ENCODE results near the gene PDGFB.

The PDGFB gene

DNA sequence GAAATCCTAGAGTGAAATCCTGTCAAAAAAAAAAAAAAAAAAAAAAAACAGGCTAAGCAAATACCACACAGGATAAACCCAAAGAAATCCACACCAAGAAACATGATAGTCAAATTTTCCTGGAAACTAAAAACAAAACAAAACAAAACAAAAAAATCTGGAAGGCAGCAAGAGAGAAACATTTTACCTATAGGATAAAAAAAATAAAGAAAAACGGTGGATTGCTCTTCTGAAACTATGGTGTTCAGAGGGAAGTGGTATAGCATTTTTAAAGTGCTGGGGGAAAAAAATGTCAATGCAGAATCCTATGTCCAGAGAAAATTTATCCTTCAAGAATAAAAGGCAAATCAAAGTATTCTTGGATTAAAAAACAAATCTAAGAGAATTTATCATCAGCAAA is 50.7 kb downstream of the PDGFB start:
- no peak for DNase-seq

DNA sequence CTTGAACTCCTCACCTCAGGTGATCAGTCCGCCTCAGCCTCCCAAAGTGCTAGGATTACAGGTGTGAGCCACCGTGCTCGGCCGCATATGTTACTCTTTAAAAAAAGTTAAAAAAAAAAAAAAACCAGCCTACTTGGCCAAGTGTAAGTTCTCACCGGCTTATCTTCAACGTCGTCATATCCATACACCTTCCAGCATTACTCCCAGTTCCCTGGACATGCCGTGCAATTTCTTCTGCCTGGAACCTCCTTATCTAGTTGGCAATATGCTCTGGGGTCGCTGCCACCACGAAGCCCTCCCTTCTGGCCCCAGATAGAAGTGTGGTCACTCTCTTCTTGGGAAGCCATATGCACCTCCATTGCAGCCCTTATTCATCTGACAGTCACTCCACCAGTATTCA is 56.0 kb downstream of the PDGFB start:
- no peak for DNase-seq

DNA sequence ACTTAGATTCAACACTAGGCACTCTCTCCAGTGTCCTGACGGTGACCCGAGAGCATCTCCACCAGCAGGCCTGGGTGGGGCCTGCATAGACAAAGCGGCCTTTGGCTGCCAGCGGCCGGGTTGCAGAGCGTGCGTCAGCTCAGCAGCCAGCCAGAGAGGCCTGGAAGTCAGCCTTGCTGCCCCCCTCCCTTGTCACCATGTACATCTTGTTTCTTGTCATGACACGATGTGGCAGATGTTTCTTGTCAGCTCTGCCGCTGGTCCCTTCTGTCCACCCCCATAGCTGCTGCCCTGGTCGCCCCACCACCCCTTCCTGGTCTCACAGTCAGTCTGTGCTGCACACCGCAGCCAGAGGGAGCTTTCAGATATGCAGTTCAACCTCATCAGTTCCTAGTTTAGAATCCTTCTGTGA is 59.2 kb downstream of the PDGFB start:
- DNase-seq: no peak

GRCh38 chr22:39184586-39185577 is 59.9 kb downstream of the PDGFB start:
- DNase-seq: no peak

DNA sequence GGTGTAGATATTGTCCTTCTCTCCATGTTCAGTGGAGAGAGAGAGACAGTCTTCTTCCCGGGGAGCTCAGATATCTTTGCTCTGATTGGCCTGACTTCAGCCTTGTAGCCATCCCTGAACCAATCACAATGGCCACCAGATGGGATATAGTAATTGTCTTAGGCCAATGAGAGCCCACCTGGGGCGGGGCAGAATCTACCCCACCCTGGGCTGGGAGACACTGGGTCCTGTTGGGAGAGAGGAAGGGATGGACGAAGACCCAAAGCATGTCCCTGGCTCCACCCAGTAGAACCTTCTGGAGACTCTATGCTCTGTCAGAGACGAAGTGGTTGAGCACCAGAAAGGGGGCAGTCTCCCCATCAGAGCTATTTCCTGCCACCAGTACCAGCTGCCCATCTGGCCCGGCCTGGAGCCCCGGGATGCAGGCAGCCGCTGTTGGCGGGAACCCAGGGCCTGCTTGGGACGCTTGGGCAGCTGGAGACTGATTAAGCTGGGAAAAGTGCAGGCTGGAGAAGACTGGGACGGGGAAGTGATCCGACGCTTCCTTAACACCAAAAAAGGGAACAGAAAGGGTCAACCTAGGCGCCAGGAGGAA is 60.7 kb downstream of the PDGFB start:
- DNase-seq: no peak

- DNase-seq: no peak
Observed at GRCh38 chr22:39182478-39183030, 62.2 kb downstream of the PDGFB start.

GRCh38 chr22:39181778-39182177 is 63.0 kb downstream of the PDGFB start:
- DNase-seq: no peak

GRCh38 chr22:39181356-39181755 is 63.4 kb downstream of the PDGFB start:
- no peak for DNase-seq

- no peak for DNase-seq
Observed at GRCh38 chr22:39179841-39180335, 64.9 kb downstream of the PDGFB start.

- DNase-seq: no peak
Observed at GRCh38 chr22:39179401-39179827, 65.4 kb downstream of the PDGFB start.

DNA sequence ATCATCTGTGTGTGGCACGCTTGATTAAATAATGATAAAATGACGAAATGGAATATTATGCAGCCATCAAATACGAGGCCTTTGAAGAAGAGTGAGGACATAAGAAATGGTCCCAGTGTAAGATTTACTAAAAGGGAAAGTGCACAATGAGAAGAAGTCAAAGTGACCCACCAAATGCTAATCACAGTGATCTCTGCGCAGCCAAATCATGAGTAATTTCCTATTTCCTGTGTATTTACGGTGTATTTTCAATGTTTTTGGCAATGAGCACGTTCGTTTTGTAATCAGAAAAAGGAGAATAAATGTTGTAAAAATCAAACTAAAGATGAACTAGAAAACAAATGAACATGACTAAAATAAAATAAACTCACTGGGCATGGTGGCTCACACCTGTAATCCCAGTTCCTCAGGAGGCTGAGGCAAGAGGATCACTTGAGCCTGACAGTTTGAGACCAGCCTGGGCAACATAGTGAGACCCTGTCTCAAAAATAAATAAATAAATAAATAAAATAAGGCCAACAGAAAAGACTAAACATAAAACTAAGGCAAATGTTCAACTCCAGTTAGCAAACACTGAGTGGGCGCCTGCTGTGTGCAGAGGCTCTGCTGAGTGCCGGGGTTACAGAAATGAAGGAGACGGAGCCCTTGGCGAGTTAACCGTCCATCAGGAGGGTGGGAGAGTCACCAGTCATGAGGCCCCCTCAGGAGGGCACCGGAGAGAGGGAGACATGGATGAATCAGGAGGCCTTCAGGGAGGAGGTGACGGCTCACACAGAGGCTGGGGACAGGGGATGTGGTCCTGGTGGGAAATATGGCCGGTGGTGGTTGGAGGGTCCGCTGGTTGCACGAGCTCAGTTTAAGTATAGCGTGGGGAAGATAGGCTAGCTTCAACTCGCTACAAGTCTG is 66.3 kb downstream of the PDGFB start:
- DNase-seq: no peak

DNA sequence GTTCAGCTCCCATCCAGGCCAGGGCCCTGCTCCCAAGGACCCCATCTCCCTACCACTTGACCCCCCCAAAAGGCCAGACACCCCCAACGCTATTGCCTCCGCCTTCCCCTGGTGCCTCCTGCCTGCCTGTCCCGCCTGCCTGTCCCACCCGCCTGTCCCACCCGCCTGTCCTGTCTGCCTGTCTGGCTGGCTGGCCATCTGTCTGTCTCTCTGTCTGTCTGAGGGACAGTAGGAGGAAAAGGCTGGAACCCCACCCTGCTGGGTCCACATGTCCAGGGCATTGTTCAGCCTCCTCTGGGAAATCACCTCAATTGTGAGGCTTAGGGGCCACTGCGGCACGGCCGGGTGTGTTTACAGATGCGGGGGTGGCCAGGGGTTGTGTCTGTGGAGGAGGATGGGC is 67.0 kb downstream of the PDGFB start:
- no peak for DNase-seq

DNA sequence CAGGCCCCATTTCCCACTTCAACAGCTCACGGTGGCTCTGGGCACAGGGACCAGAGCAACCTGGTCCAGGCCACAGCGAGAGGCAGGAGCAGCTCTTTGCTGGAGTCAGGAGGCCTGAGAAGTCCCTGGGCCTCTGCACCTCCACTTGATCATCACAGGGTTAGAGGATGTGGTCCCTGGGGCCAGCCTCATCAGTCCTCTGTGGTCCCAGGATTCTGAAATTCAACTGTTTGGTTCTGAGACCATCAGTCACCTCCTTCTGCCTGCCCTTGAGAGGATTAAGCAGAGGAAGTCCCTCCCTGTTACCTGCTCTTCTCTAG is 67.4 kb downstream of the PDGFB start:
- DNase-seq: no peak

- no peak for DNase-seq
Observed at GRCh38 chr22:39176714-39177455, 67.9 kb downstream of the PDGFB start.

DNA sequence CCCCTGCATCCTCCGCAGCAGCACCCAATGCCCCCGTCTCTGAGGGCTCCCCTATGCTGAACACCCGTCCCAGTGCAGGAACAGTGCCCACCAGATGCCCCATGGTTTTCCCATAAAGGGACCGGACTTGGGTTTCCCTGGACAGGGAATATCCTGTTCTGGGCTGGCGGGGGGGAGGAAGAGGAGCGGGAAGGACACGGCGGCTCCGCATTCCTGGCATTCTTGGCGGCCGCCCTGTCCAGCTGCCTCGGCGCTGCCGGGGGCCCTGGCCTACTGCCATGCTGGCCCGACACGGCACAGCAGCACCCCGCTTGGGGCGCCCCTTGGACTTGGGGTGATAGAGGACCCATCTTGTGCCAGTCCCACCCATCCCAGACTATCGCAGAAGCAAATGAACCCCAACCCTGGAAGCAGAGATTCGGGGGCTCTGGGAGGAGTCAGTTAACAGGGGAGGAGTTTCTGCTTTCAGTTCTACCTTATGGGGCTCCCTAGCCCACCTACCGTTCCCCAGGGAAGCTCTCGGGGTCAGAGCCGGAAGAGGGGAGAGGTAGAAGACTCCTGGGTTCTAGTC is 68.6 kb downstream of the PDGFB start:
- no peak for DNase-seq

- DNase-seq: no peak
Observed at GRCh38 chr22:39175353-39176142, 69.2 kb downstream of the PDGFB start.

DNA sequence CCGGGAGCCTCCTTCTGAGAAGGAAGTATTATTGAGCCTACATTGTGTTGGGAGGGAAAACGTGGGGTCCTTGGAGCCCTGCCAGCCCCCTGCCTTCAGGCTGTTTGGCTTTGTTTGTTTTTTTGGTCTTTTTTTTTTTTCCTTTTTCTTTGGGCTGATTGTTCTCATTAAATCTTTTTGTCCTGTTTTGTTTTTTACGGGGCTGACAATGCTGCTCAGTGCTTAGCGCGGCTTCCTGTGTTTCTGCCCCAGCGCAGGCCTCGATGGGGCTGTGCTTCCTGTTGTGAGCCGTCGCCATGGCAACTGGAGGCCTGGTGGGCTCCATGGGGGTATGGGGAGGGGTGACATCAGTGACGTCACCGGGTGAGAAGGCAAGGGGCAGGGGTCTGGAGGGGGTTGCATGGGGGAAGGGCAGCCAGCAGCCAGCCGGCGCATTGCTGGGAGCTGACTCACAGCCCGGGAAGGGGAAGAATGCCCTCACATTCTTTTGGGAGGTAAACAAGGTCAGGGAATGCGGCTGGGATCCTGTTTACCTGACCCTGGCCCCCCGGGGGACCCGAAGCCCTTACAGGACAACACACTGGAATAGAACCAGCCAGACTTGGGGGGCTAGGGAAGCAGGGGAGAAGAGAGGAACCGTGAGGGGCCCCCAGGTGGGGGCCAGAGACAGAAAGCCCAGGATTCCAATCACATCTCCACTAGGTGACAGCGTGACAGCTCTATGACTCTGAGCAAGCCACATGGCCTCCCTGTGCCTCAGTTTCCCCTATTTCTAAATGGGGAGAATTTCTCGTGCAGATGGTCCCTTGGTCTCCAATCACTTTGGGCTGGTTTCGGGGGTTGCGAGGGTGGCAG is 70.1 kb downstream of the PDGFB start:
- DNase-seq: peak; percentile 90

DNA sequence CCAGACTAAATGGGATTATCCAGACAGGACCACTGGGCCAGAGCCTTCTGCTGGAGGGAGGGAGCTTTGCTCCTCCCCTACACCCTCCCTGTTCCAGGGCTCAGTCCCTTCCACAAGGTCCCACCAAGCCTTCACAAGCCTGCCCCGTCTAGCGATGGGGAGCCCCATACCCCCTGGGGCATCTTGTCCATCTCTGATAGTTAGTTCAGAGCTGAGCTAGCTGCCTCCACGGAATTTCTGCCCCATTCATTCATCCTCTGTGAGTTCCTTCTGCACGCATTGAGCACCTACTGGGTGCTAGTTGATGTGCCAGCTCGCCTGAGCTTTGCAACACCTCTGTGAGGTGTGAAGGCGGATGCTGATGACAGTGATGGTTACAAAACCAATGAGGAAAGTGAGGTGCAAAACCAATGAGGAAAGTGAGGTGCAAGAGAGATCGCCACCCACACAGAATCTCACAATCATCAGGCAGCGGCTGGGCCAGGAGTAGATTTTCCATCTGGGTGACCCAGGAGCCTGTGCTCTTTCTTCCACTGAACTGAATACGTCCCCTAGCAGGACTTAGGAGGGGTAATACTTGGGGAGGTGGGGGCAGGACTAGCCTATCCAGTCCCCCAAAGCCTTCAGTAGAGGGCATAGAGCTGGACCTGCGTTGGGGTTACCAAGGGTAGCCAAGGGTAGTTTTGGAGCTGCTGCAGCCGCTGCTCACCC is 70.8 kb downstream of the PDGFB start:
- DNase-seq: peak; percentile 69
